ENCODE results near the gene FHOD3.

The FHOD3 gene

GRCh38 chr18:36812678-36813077 lies 515.2 kb downstream of the FHOD3 start:
- TF ChIP-seq ZNF423 (tag by site-specific recombination; IDR thresholded peaks at IDR 0.05): no peak
- no peak for TF ChIP-seq ZNF488 (tag by site-specific recombination; IDR thresholded peaks at IDR 0.05)
- no peak for TF ChIP-seq ZBTB17 (tag by site-specific recombination; IDR thresholded peaks at IDR 0.05)
- TF ChIP-seq ZNF362 (tag by site-specific recombination; IDR thresholded peaks at IDR 0.05): no peak
- no peak for TF ChIP-seq ZNF510 (tag by site-specific recombination; IDR thresholded peaks at IDR 0.05; ENCODE audit: insufficient replicate concordance)
- TF ChIP-seq ZNF677 (tag by site-specific recombination; IDR thresholded peaks at IDR 0.05): no peak
- ChIA-PET CTCF (interaction anchor here (0.7 kb wide), 1 partner anchor 47 kb away, joined by 3 read pairs; no protein-coding TSS in a partner anchor), POLR2A (no interaction called here)
- no peaks in the 10 kb centered on the region for H3K9me3 ChIP-seq (ENCODE audit: control insufficient read depth, insufficient read depth, low read depth, low read length)
- H3K4me1 ChIP-seq (ENCODE audit: control insufficient read depth, insufficient read depth, low read length): peaks cover 7% of the 10 kb centered on the region; the same call in 1 of the 2 replicates
- no peak overlapping the region for H3K27ac ChIP-seq (ENCODE audit: extremely low read depth, low read depth, low read length)
- H3K4me3 ChIP-seq (ENCODE audit: low read depth, low read length): no peak overlapping the region
- H3K36me3 ChIP-seq (ENCODE audit: control insufficient read depth in 2 of 2, insufficient read depth in 1 of 2, low read length in 2 of 2): peaks cover 0 to 69% of the 10 kb centered on the region in 2 experiments; a peak in 1 of 3 replicates

GRCh38 chr18:36813101-36813775 lies 515.7 kb downstream of the FHOD3 start:
- TF ChIP-seq ZNF654 (tag by site-specific recombination; IDR thresholded peaks at IDR 0.05; ENCODE audit: low read depth) (no peak), ZNF626 (tag by site-specific recombination; IDR thresholded peaks at IDR 0.05) (no peak), ZNF148 (tag by site-specific recombination; IDR thresholded peaks at IDR 0.05; ENCODE audit: borderline replicate concordance) (no peak), ZNF561 (tag by site-specific recombination; IDR thresholded peaks at IDR 0.05; ENCODE audit: borderline replicate concordance) (no peak), ZNF544 (tag by site-specific recombination; IDR thresholded peaks at IDR 0.05) (no peak), WT1 (tag by site-specific recombination; IDR thresholded peaks at IDR 0.05) (no peak), ELK4 (IDR thresholded peaks at IDR 0.05; ENCODE audit: borderline replicate concordance, low read depth, low read length) (no peak), ZNF391 (tag by site-specific recombination; IDR thresholded peaks at IDR 0.05; ENCODE audit: borderline replicate concordance, low read depth) (no peak)
- H3K27ac ChIP-seq (ENCODE audit: extremely low read depth, low read depth, low read length): no peak overlapping the region
- H3K9me3 ChIP-seq (ENCODE audit: control insufficient read depth, insufficient read depth, low read depth, low read length): no peaks in the 10 kb centered on the region
- peaks cover 7% of the 10 kb centered on the region; the same call in 1 of the 2 replicates for H3K4me1 ChIP-seq (ENCODE audit: control insufficient read depth, insufficient read depth, low read length)
- ChIA-PET POLR2A (no interaction called here), CTCF (no interaction called here)
- H3K4me3 ChIP-seq (ENCODE audit: low read depth, low read length): no peak overlapping the region
- H3K36me3 ChIP-seq (ENCODE audit: control insufficient read depth in 2 of 2, insufficient read depth in 1 of 2, low read length in 2 of 2): peaks cover 0 to 70% of the 10 kb centered on the region in 2 experiments; a peak in 1 of 3 replicates

- Histone ChIP-seq H3K27ac (ENCODE audit: extremely low read depth, low read depth, low read length) (no peak overlapping the region), H3K9me3 (ENCODE audit: control insufficient read depth, insufficient read depth, low read depth, low read length) (no peaks in the 10 kb centered on the region), H3K36me3 (ENCODE audit: control insufficient read depth in 2 of 2, insufficient read depth in 1 of 2, low read length in 2 of 2) (peaks cover 0 to 72% of the 10 kb centered on the region in 2 experiments; a peak in 1 of 3 replicates), H3K4me3 (ENCODE audit: low read depth, low read length) (no peak overlapping the region), H3K4me1 (ENCODE audit: control insufficient read depth, insufficient read depth, low read length) (peaks cover 7% of the 10 kb centered on the region; the same call in 1 of the 2 replicates)
- TF ChIP-seq HOXC10 (CRISPR knock-in tag; IDR thresholded peaks at IDR 0.05) (no peak), ZNF362 (tag by site-specific recombination; IDR thresholded peaks at IDR 0.05) (no peak)
- POLR2A ChIA-PET: no interaction called here
- CTCF ChIA-PET: interaction anchor here (0.7 to 0.8 kb wide), 2 partner anchors 15 to 16 kb away, joined by 3 read pairs; partner anchors contain the start of gene TPGS2
Measured at GRCh38 chr18:36813824-36814223, 516.3 kb downstream of the FHOD3 start.
